Measurements from ENCODE around the gene SATB2.

SATB2 gene

GRCh38 chr2:199366406-199366805, 91.3 kb downstream of the SATB2 start:
- TF ChIP-seq ZFP3 (CRISPR knock-in tag; IDR thresholded peaks at IDR 0.05) (no peak), ZNF565 (CRISPR knock-in tag; conservative IDR thresholded peaks at IDR 0.05; ENCODE audit: low read depth) (no peak), ZNF8 (CRISPR knock-in tag; IDR thresholded peaks at IDR 0.05) (no peak), PATZ1 (CRISPR knock-in tag; IDR thresholded peaks at IDR 0.05; ENCODE audit: borderline replicate concordance) (no peak), POU6F1 (CRISPR knock-in tag; IDR thresholded peaks at IDR 0.05; ENCODE audit: borderline replicate concordance, low read depth) (no peak), OSR1 (CRISPR knock-in tag; IDR thresholded peaks at IDR 0.05) (no peak), GLIS3 (CRISPR knock-in tag; IDR thresholded peaks at IDR 0.05) (no peak), CREB5 (CRISPR knock-in tag; IDR thresholded peaks at IDR 0.05; ENCODE audit: low read depth) (no peak), ESRRG (CRISPR knock-in tag; IDR thresholded peaks at IDR 0.05) (no peak), ZC3H10 (CRISPR knock-in tag; IDR thresholded peaks at IDR 0.05) (no peak), ZNF70 (CRISPR knock-in tag; IDR thresholded peaks at IDR 0.05) (no peak), ZFP30 (CRISPR knock-in tag; IDR thresholded peaks at IDR 0.05) (no peak), CSRNP3 (CRISPR knock-in tag; IDR thresholded peaks at IDR 0.05) (no peak), TSHZ2 (CRISPR knock-in tag; IDR thresholded peaks at IDR 0.05) (no peak), PPARA (CRISPR knock-in tag; IDR thresholded peaks at IDR 0.05; ENCODE audit: borderline replicate concordance) (no peak)
- no peak for ATAC-seq

- TF ChIP-seq CSDC2 (CRISPR knock-in tag; IDR thresholded peaks at IDR 0.05) = no peak
- TF ChIP-seq ARNTL (CRISPR knock-in tag; IDR thresholded peaks at IDR 0.05; ENCODE audit: borderline replicate concordance, low read depth) = no peak
- TF ChIP-seq ISL1 (CRISPR knock-in tag; IDR thresholded peaks at IDR 0.05) = no peak
- no peak for TF ChIP-seq PPARA (CRISPR knock-in tag; IDR thresholded peaks at IDR 0.05; ENCODE audit: borderline replicate concordance)
- no peak for TF ChIP-seq RARB (CRISPR knock-in tag; IDR thresholded peaks at IDR 0.05)
- TF ChIP-seq PATZ1 (CRISPR knock-in tag; IDR thresholded peaks at IDR 0.05; ENCODE audit: borderline replicate concordance) = no peak
- no peak for TF ChIP-seq TSHZ2 (CRISPR knock-in tag; IDR thresholded peaks at IDR 0.05)
- no peak for TF ChIP-seq GLIS3 (CRISPR knock-in tag; IDR thresholded peaks at IDR 0.05)
- TF ChIP-seq ZFP30 (CRISPR knock-in tag; IDR thresholded peaks at IDR 0.05) = no peak
- TF ChIP-seq TOX (CRISPR knock-in tag; IDR thresholded peaks at IDR 0.05; ENCODE audit: borderline replicate concordance) = no peak
- no peak for TF ChIP-seq ZNF70 (CRISPR knock-in tag; IDR thresholded peaks at IDR 0.05)
- no peak for TF ChIP-seq ZC3H10 (CRISPR knock-in tag; IDR thresholded peaks at IDR 0.05)
- TF ChIP-seq CREB5 (CRISPR knock-in tag; IDR thresholded peaks at IDR 0.05; ENCODE audit: low read depth) = no peak
- TF ChIP-seq OSR1 (CRISPR knock-in tag; IDR thresholded peaks at IDR 0.05) = no peak
- no peak for TF ChIP-seq ZNF8 (CRISPR knock-in tag; IDR thresholded peaks at IDR 0.05)
- no peak for TF ChIP-seq TCF4 (CRISPR knock-in tag; IDR thresholded peaks at IDR 0.05; ENCODE audit: borderline replicate concordance)
- TF ChIP-seq POU6F1 (CRISPR knock-in tag; IDR thresholded peaks at IDR 0.05; ENCODE audit: borderline replicate concordance, low read depth) = no peak
- ATAC-seq = no peak
Measured at GRCh38 chr2:199364153-199364552, 93.6 kb downstream of the SATB2 start.

Measured in SK-N-SH treated with all-trans-retinoic acid at 6 μM for 48 hours (cell line).